Activated T-cell treated with anti-CD3 and anti-CD28 coated beads for 48 hours (primary cell): Measurements from ENCODE around the gene ACY1.
A peak's percentile ranks its signal among the peaks of the same experiment; 100 is the strongest.

Experiments used
- DNase-seq: peaks from one replicate; pipeline ENCODE4 v3.0.0-alpha.2; 2020; ENCODE audit warnings: low read depth

ACY1 gene

GRCh38 chr3:51982838-51983577 lies at the start of gene ACY1:
TSS of gene ACY1 (plus strand) at chr3:51983535. CDS start at chr3:51984065, 530 bp downstream.
- DNase-seq: peak; percentile 77

- no peak for DNase-seq
Measured at GRCh38 chr3:51934139-51934850, 49.0 kb upstream of the ACY1 start.

GRCh38 chr3:51934991-51935885 lies 48.1 kb upstream of the ACY1 start:
- DNase-seq: no peak

- no peak for DNase-seq
Measured at GRCh38 chr3:51935886-51936755, 47.2 kb upstream of the ACY1 start.

- no peak for DNase-seq
Measured at GRCh38 chr3:51937014-51937413, 46.3 kb upstream of the ACY1 start.

- no peak for DNase-seq
Measured at GRCh38 chr3:51937611-51938450, 45.5 kb upstream of the ACY1 start.

- DNase-seq: no peak
Measured at GRCh38 chr3:51938780-51939425, 44.4 kb upstream of the ACY1 start.

GRCh38 chr3:51940648-51941462 lies 42.5 kb upstream of the ACY1 start:
- DNase-seq: no peak

GRCh38 chr3:51941463-51941797 lies 41.9 kb upstream of the ACY1 start:
- no peak for DNase-seq

- peak; percentile 99 for DNase-seq
Measured at GRCh38 chr3:51941798-51942602, 41.3 kb upstream of the ACY1 start, which contains the start of the genes PARP3 and RRP9. TSS of gene PARP3 (plus strand) at chr3:51942363. CDS start at chr3:51943356, 993 bp downstream. TSS of gene RRP9 (minus strand) at chr3:51941904. CDS start at chr3:51941867, 37 bp downstream.

- DNase-seq: peak; percentile 49
Measured at GRCh38 chr3:51942603-51943450, 40.5 kb upstream of the ACY1 start.

- DNase-seq: no peak
Measured at GRCh38 chr3:51943451-51944391, 39.6 kb upstream of the ACY1 start.

- no peak for DNase-seq
Measured at GRCh38 chr3:51944451-51945021, 38.8 kb upstream of the ACY1 start.

GRCh38 chr3:51945031-51945840 lies 38.1 kb upstream of the ACY1 start:
- DNase-seq: no peak
